ENCODE measurements around the gene VASP.

- TF ChIP-seq POLR2A (IDR thresholded peaks at IDR 0.05), result no peak
- TF ChIP-seq CTCF (IDR thresholded peaks at IDR 0.05), result peak in 2 of 12 donors; percentile 14 to 18
Measured at GRCh38 chr19:45468159-45468651, 39.1 kb upstream of the VASP start.

Measured in heart left ventricle (tissue), 13 donors.